ENCODE data around the gene PPFIBP2.

PPFIBP2 gene

GRCh38 chr11:7689239-7689638, 175.4 kb downstream of the PPFIBP2 start (continued):
- TF ChIP-seq POU6F1 (CRISPR knock-in tag; IDR thresholded peaks at IDR 0.05; ENCODE audit: borderline replicate concordance, low read depth) (no peak), ARNTL (CRISPR knock-in tag; IDR thresholded peaks at IDR 0.05; ENCODE audit: borderline replicate concordance, low read depth) (no peak)

GRCh38 chr11:7690648-7691047, 176.8 kb downstream of the PPFIBP2 start:
- no peak for ATAC-seq
- TF ChIP-seq TCF4 (CRISPR knock-in tag; IDR thresholded peaks at IDR 0.05; ENCODE audit: borderline replicate concordance) (no peak), ZC3H10 (CRISPR knock-in tag; IDR thresholded peaks at IDR 0.05) (no peak)

- no peak for ATAC-seq
- TF ChIP-seq TCF4 (CRISPR knock-in tag; IDR thresholded peaks at IDR 0.05; ENCODE audit: borderline replicate concordance) (no peak), ESRRG (CRISPR knock-in tag; IDR thresholded peaks at IDR 0.05) (no peak), PPARA (CRISPR knock-in tag; IDR thresholded peaks at IDR 0.05; ENCODE audit: borderline replicate concordance) (no peak), SNAI2 (CRISPR knock-in tag; IDR thresholded peaks at IDR 0.05) (no peak), TOX (CRISPR knock-in tag; IDR thresholded peaks at IDR 0.05; ENCODE audit: borderline replicate concordance) (no peak), CSDC2 (CRISPR knock-in tag; IDR thresholded peaks at IDR 0.05) (no peak), POU6F1 (CRISPR knock-in tag; IDR thresholded peaks at IDR 0.05; ENCODE audit: borderline replicate concordance, low read depth) (no peak), ARNTL (CRISPR knock-in tag; IDR thresholded peaks at IDR 0.05; ENCODE audit: borderline replicate concordance, low read depth) (no peak), BACH2 (CRISPR knock-in tag; IDR thresholded peaks at IDR 0.05; ENCODE audit: borderline replicate concordance) (no peak), ZNF565 (CRISPR knock-in tag; conservative IDR thresholded peaks at IDR 0.05; ENCODE audit: low read depth) (no peak), CSRNP3 (CRISPR knock-in tag; IDR thresholded peaks at IDR 0.05) (no peak), PATZ1 (CRISPR knock-in tag; IDR thresholded peaks at IDR 0.05; ENCODE audit: borderline replicate concordance) (no peak), ZC3H10 (CRISPR knock-in tag; IDR thresholded peaks at IDR 0.05) (no peak)
- TF ChIP-seq, protein P1, sequence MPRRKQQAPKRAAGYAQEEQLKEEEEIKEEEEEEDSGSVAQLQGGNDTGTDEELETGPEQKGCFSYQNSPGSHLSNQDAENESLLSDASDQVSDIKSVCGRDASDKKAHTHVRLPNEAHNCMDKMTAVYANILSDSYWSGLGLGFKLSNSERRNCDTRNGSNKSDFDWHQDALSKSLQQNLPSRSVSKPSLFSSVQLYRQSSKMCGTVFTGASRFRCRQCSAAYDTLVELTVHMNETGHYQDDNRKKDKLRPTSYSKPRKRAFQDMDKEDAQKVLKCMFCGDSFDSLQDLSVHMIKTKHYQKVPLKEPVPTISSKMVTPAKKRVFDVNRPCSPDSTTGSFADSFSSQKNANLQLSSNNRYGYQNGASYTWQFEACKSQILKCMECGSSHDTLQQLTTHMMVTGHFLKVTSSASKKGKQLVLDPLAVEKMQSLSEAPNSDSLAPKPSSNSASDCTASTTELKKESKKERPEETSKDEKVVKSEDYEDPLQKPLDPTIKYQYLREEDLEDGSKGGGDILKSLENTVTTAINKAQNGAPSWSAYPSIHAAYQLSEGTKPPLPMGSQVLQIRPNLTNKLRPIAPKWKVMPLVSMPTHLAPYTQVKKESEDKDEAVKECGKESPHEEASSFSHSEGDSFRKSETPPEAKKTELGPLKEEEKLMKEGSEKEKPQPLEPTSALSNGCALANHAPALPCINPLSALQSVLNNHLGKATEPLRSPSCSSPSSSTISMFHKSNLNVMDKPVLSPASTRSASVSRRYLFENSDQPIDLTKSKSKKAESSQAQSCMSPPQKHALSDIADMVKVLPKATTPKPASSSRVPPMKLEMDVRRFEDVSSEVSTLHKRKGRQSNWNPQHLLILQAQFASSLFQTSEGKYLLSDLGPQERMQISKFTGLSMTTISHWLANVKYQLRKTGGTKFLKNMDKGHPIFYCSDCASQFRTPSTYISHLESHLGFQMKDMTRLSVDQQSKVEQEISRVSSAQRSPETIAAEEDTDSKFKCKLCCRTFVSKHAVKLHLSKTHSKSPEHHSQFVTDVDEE (CRISPR knock-in tag; IDR thresholded peaks at IDR 0.05): no peak
Measured at GRCh38 chr11:7691759-7692350, 178.1 kb downstream of the PPFIBP2 start.

DNA sequence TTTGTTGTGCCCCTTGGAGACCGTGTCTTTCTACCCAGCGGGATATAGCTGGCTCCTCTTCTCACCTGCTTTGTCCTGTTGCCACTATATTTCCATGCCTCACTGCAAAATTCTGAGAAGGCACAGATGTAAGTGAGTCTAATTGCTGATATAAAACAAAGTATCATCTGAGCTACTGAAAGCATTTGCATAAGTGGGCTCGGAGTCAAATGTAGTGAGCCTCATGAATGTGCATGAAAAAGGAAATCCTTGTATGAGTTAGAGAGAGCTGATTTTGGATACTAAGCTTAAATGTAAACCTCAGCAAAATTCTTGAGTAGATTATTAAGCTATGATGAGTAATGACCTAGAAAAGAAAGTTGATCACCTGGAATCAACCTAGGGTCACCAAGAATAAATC, 178.6 kb downstream of the PPFIBP2 start:
- no peak for ATAC-seq
- no peak for TF ChIP-seq RARB (CRISPR knock-in tag; IDR thresholded peaks at IDR 0.05)
- no peak for TF ChIP-seq ZNF70 (CRISPR knock-in tag; IDR thresholded peaks at IDR 0.05)
- TF ChIP-seq ZC3H10 (CRISPR knock-in tag; IDR thresholded peaks at IDR 0.05): no peak
- TF ChIP-seq SNAI2 (CRISPR knock-in tag; IDR thresholded peaks at IDR 0.05): no peak
- no peak for TF ChIP-seq ZNF8 (CRISPR knock-in tag; IDR thresholded peaks at IDR 0.05)
- no peak for TF ChIP-seq ESRRG (CRISPR knock-in tag; IDR thresholded peaks at IDR 0.05)
- TF ChIP-seq PPARA (CRISPR knock-in tag; IDR thresholded peaks at IDR 0.05; ENCODE audit: borderline replicate concordance): no peak
- no peak for TF ChIP-seq CSDC2 (CRISPR knock-in tag; IDR thresholded peaks at IDR 0.05)
- TF ChIP-seq ARNTL (CRISPR knock-in tag; IDR thresholded peaks at IDR 0.05; ENCODE audit: borderline replicate concordance, low read depth): no peak
- TF ChIP-seq, protein P1 (CRISPR knock-in tag; IDR thresholded peaks at IDR 0.05): no peak
- TF ChIP-seq BACH2 (CRISPR knock-in tag; IDR thresholded peaks at IDR 0.05; ENCODE audit: borderline replicate concordance): no peak
- no peak for TF ChIP-seq CREB5 (CRISPR knock-in tag; IDR thresholded peaks at IDR 0.05; ENCODE audit: low read depth)
- no peak for TF ChIP-seq GLIS3 (CRISPR knock-in tag; IDR thresholded peaks at IDR 0.05)
- TF ChIP-seq ZFP30 (CRISPR knock-in tag; IDR thresholded peaks at IDR 0.05): no peak

Measured in SK-N-SH treated with all-trans-retinoic acid at 6 μM for 48 hours (cell line).